NCI-H1092 treated with DMSO at 0.1 percent for 48 hours (cell line): ENCODE results near the gene PLAA.

Experiments
- DNase-seq: peaks from one replicate; lab custom pipeline; 2025; lab: John Stamatoyannopoulos, UW

PLAA gene

GRCh38 chr9:26946753-26947727 lies at the start of gene PLAA:
TSS of gene PLAA (minus strand) at chr9:26947242. CDS start at chr9:26947045, 197 bp downstream.
- peak; percentile 97 for DNase-seq

- DNase-seq, result no peak
These were observed 48.8 kb upstream of the PLAA start for GRCh38 chr9:26995810-26996209.

- no peak for DNase-seq
These were observed 36.3 kb upstream of the PLAA start for GRCh38 chr9:26983340-26983739.

GRCh38 chr9:26975728-26976707 lies 29.0 kb upstream of the PLAA start:
- peak; percentile 43 for DNase-seq

GRCh38 chr9:26974927-26975326 lies 27.9 kb upstream of the PLAA start:
- DNase-seq, result no peak

GRCh38 chr9:26973989-26974388 lies 26.9 kb upstream of the PLAA start:
- no peak for DNase-seq

GRCh38 chr9:26971721-26972120 lies 24.7 kb upstream of the PLAA start:
- no peak for DNase-seq

GRCh38 chr9:26956860-26957233 lies 9.8 kb upstream of the PLAA start:
- DNase-seq, result no peak

- DNase-seq, result peak; percentile 100
These were observed 9.1 kb upstream of the PLAA start, which contains the start of gene IFT74 for GRCh38 chr9:26955921-26956859. TSS of gene IFT74 (plus strand) at chr9:26956412. CDS start at chr9:26961968, 5,556 bp downstream.

GRCh38 chr9:26955222-26955903 lies 8.3 kb upstream of the PLAA start:
- DNase-seq, result peak; percentile 36

- no peak for DNase-seq
These were observed 7.0 kb upstream of the PLAA start for GRCh38 chr9:26954050-26954508.

- no peak for DNase-seq
These were observed 4.8 kb upstream of the PLAA start for GRCh38 chr9:26951794-26952193.

- DNase-seq, result no peak
These were observed 3.5 kb upstream of the PLAA start for GRCh38 chr9:26950521-26950920.

GRCh38 chr9:26949637-26950069 lies 2.6 kb upstream of the PLAA start:
- no peak for DNase-seq

- peak; percentile 41 for DNase-seq
These were observed 694 bp upstream of the PLAA start for GRCh38 chr9:26947736-26948135.

- DNase-seq, result no peak
These were observed 1.5 kb downstream of the PLAA start for GRCh38 chr9:26945591-26945990.

GRCh38 chr9:26940779-26941178 lies 6.3 kb downstream of the PLAA start:
- DNase-seq, result no peak

- DNase-seq, result no peak
These were observed 6.9 kb downstream of the PLAA start for GRCh38 chr9:26939955-26940711.

GRCh38 chr9:26937816-26938371 lies 9.1 kb downstream of the PLAA start:
- no peak for DNase-seq
